Keratinocyte (primary cell): ENCODE measurements around the gene TNPO3. TPM values are rescaled to one million over a fixed set of nuclear protein-coding genes. Genes with fewer than 3 reads are reported as not detected.

Experiments
- DNase-seq: peaks from one replicate; pipeline ENCODE4 v3.0.0-alpha.2; 2011; ENCODE audit warnings: low read depth, missing footprints, low spot score
- FAIRE-seq: peaks from 2 replicates; lab custom pipeline; 2011; peaks lifted over from hg19 to GRCh38; lab: Jason Lieb, UNC
- H2AFZ ChIP-seq: 2 replicates; pipeline ENCODE4 v1.6.0; 2012; ENCODE audit warnings: low read length, control low read depth, inconsistent platforms; ENCODE audit not compliant: control insufficient read depth
- H3K27ac ChIP-seq: 2 replicates; pipeline ENCODE4 v1.5.1; 2011; ENCODE audit warnings: low read length; ENCODE audit not compliant: control insufficient read depth, insufficient read depth
- H3K27me3 ChIP-seq: 3 replicates; pipeline ENCODE4 v1.6.0; 2011; ENCODE audit warnings: low read length; ENCODE audit not compliant: control insufficient read depth, insufficient read depth; ENCODE audit errors: extremely low read depth
- H3K36me3 ChIP-seq, 2 experiments: 2 replicates in 1 of 2; 3 replicates in 1 of 2; pipeline ENCODE4 v1.5.1; 2011; ENCODE audit warnings: low read length in 2 of 2, mild to moderate bottlenecking in 1 of 2; ENCODE audit not compliant: control insufficient read depth in 2 of 2, insufficient read depth in 2 of 2; ENCODE audit errors: extremely low read depth in 1 of 2
- H3K4me1 ChIP-seq: 3 replicates; pipeline ENCODE4 v1.5.1; 2011; ENCODE audit warnings: low read length; ENCODE audit not compliant: control insufficient read depth, insufficient read depth; ENCODE audit errors: extremely low read depth
- H3K4me2 ChIP-seq: 3 replicates; pipeline ENCODE4 v1.6.0; 2011; ENCODE audit warnings: low read depth, low read length; ENCODE audit not compliant: control insufficient read depth, insufficient read depth; ENCODE audit errors: extremely low read depth
- H3K4me3 ChIP-seq, 3 experiments: fragments of 200-600 bp in 1 of 3; sonication (generic) in 1 of 3; 2 replicates in 2 of 3; 3 replicates in 1 of 3; pipeline ENCODE4 v1.5.1; 2011 to 2016; ENCODE audit warnings: low read length in 3 of 3, mild to moderate bottlenecking in 3 of 3, control low read depth in 2 of 3, inconsistent platforms in 1 of 3, low read depth in 1 of 3, mixed read lengths in 1 of 3, mixed run types in 1 of 3, moderate library complexity in 1 of 3; ENCODE audit not compliant: control insufficient read depth in 2 of 3, insufficient read depth in 2 of 3; ENCODE audit errors: extremely low read depth in 1 of 3
- H3K79me2 ChIP-seq: 2 replicates; pipeline ENCODE4 v1.6.0; 2012; ENCODE audit warnings: low read length; ENCODE audit not compliant: control insufficient read depth, insufficient read depth
- H3K9ac ChIP-seq: 3 replicates; pipeline ENCODE4 v1.6.0; 2011; ENCODE audit warnings: low read length; ENCODE audit not compliant: control insufficient read depth, insufficient read depth; ENCODE audit errors: extremely low read depth
- H3K9me1 ChIP-seq: 3 replicates; pipeline ENCODE4 v1.6.0; 2011; ENCODE audit warnings: low read length; ENCODE audit not compliant: control insufficient read depth, insufficient read depth; ENCODE audit errors: extremely low read depth
- H3K9me3 ChIP-seq: 2 replicates; pipeline ENCODE4 v1.5.1; 2012; ENCODE audit warnings: low read depth, low read length; ENCODE audit not compliant: control insufficient read depth
- H4K20me1 ChIP-seq: 3 replicates; pipeline ENCODE4 v1.6.0; 2011; ENCODE audit warnings: low read length; ENCODE audit not compliant: control insufficient read depth, insufficient read depth; ENCODE audit errors: extremely low read depth
- CTCF ChIP-seq, 3 experiments: IDR thresholded peaks in 1 of 3; conservative IDR thresholded peaks in 1 of 3; optimal IDR thresholded peaks in 1 of 3; 2 replicates in 2 of 3; 3 replicates in 1 of 3; pipeline versions ENCODE3 to v1.5.1; 2011; ENCODE audit warnings: low read length in 3 of 3, mild to moderate bottlenecking in 3 of 3, moderate library complexity in 2 of 3, control low read depth in 1 of 3, inconsistent platforms in 1 of 3; ENCODE audit not compliant: insufficient read depth in 2 of 3; ENCODE audit errors: extremely low read depth in 1 of 3
- EZH2 ChIP-seq: IDR thresholded peaks from one replicate; pipeline ENCODE4 v1.6.1; 2012; ENCODE audit warnings: inconsistent platforms, mild to moderate bottlenecking, low read length, moderate library complexity
- dilution Hi-C: fragments of 300-500 bp; cut with MboI; formaldehyde crosslinking; loops from one replicate; pipeline ENCODE4 v1.7.0; 2020; ENCODE audit warnings: low sequenced_read_pairs; ENCODE audit not compliant: extremely low pct_ligation_motif_present
- polyA plus RNA-seq, 5 experiments: library from polyadenylated mRNA; depleted of rRNA in 3 of 5; stranded (reverse) in 3 of 5; stranded (forward) in 1 of 5; unstranded in 1 of 5; fragments of >200 nt; gene quantifications; 1 replicate in 1 of 5; 2 replicates in 3 of 5; 3 replicates in 1 of 5; pipeline versions ENCODE4 v1.2.1 to v1.2.3, GENCODE V29; 2011 to 2012; ENCODE audit warnings: missing spikeins in 2 of 5, low read depth in 1 of 5, low replicate concordance in 1 of 5

Gene TNPO3
- polyA plus RNA-seq, 1 donor (not counting 4 experiments of a cell fraction or from before 2014, with no cell fraction given) = 35.1 TPM

- DNase-seq (no peak), FAIRE-seq (no peak)
- H3K9me3 ChIP-seq = no peaks in the 10 kb centered on the region
- no peak overlapping the region for H3K27ac ChIP-seq
- no peak overlapping the region for H3K9ac ChIP-seq
- no peak overlapping the region for H3K4me3 ChIP-seq
- H3K9me1 ChIP-seq = no peaks in the 10 kb centered on the region
- no peaks in the 10 kb centered on the region for H4K20me1 ChIP-seq
- dilution Hi-C loops = no loop called here
- no peak overlapping the region for H3K4me2 ChIP-seq
- TF ChIP-seq EZH2 = no peak
- TF ChIP-seq CTCF (optimal IDR thresholded peaks at IDR 0.05 in 1 of 3, IDR thresholded peaks at IDR 0.05 in 1 of 3, conservative IDR thresholded peaks at IDR 0.05 in 1 of 3; ENCODE audit: extremely low read depth in 1 of 3, insufficient read depth in 2 of 3, low read length in 3 of 3) = no peak
- H3K36me3 ChIP-seq = no peaks in the 10 kb centered on the region
- no peak overlapping the region for H2AFZ ChIP-seq
- H3K79me2 ChIP-seq = no peaks in the 10 kb centered on the region
- no peaks in the 10 kb centered on the region for H3K4me1 ChIP-seq
- H3K27me3 ChIP-seq = no peaks in the 10 kb centered on the region
These were observed 28.6 kb upstream of the TNPO3 start for GRCh38 chr7:129083525-129083924.

DNA sequence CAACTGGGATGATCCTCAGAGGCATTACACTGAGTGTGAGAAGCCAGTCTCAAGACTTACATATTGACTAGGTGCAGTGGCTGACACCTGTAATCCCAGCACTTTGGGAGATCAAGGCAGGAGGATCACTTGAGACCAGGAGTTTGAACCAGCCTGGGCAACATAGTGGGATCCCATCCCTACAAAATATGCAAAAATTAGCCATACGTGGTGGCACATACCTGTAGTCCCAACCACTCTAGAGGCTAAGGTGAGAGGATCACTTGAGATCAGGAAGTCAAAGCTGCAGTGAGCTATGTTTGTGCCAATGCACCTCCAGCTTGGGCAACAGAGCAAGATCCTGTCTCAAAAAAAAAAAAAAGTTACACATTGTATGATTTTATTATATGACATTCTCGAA is 23.5 kb upstream of the TNPO3 start:
- no peak for FAIRE-seq

More for the DNA sequence above, 23.5 kb upstream of the TNPO3 start:
- H3K4me3 ChIP-seq = no peak overlapping the region
- H3K4me1 ChIP-seq = no peaks in the 10 kb centered on the region
- H3K27me3 ChIP-seq = no peaks in the 10 kb centered on the region
- no peak overlapping the region for H3K9ac ChIP-seq
- no peaks in the 10 kb centered on the region for H3K36me3 ChIP-seq
- no peak overlapping the region for H3K27ac ChIP-seq
- no peak overlapping the region for H3K4me2 ChIP-seq
- no peak for TF ChIP-seq CTCF (optimal IDR thresholded peaks at IDR 0.05 in 1 of 3, IDR thresholded peaks at IDR 0.05 in 1 of 3, conservative IDR thresholded peaks at IDR 0.05 in 1 of 3; ENCODE audit: extremely low read depth in 1 of 3, insufficient read depth in 2 of 3, low read length in 3 of 3)
- no peak for TF ChIP-seq EZH2
- H2AFZ ChIP-seq = no peak overlapping the region
- H3K9me3 ChIP-seq = no peaks in the 10 kb centered on the region
- no peaks in the 10 kb centered on the region for H4K20me1 ChIP-seq
- dilution Hi-C loops = no loop called here
- H3K79me2 ChIP-seq = no peaks in the 10 kb centered on the region
- no peaks in the 10 kb centered on the region for H3K9me1 ChIP-seq
- DNase-seq = no peak
